GM19328 (cell line): ENCODE measurements around the gene MED17.
A peak's percentile ranks its signal among the peaks of the same experiment; 100 is the strongest.
"Not testable (repeated sequence)": the region's sequence is repeated elsewhere in the genome, so short reads cannot be mapped to it uniquely, and the experiment has no call there.

Experiments
- ATAC-seq: cut with Tn5 transposase; IDR thresholded peaks from one replicate; pipeline ENCODE4 v1.9.1; 2021; ENCODE audit warnings: mild to moderate bottlenecking, moderate library complexity; ENCODE audit not compliant: unreplicated experiment

MED17 gene, protein sequence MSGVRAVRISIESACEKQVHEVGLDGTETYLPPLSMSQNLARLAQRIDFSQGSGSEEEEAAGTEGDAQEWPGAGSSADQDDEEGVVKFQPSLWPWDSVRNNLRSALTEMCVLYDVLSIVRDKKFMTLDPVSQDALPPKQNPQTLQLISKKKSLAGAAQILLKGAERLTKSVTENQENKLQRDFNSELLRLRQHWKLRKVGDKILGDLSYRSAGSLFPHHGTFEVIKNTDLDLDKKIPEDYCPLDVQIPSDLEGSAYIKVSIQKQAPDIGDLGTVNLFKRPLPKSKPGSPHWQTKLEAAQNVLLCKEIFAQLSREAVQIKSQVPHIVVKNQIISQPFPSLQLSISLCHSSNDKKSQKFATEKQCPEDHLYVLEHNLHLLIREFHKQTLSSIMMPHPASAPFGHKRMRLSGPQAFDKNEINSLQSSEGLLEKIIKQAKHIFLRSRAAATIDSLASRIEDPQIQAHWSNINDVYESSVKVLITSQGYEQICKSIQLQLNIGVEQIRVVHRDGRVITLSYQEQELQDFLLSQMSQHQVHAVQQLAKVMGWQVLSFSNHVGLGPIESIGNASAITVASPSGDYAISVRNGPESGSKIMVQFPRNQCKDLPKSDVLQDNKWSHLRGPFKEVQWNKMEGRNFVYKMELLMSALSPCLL

DNA sequence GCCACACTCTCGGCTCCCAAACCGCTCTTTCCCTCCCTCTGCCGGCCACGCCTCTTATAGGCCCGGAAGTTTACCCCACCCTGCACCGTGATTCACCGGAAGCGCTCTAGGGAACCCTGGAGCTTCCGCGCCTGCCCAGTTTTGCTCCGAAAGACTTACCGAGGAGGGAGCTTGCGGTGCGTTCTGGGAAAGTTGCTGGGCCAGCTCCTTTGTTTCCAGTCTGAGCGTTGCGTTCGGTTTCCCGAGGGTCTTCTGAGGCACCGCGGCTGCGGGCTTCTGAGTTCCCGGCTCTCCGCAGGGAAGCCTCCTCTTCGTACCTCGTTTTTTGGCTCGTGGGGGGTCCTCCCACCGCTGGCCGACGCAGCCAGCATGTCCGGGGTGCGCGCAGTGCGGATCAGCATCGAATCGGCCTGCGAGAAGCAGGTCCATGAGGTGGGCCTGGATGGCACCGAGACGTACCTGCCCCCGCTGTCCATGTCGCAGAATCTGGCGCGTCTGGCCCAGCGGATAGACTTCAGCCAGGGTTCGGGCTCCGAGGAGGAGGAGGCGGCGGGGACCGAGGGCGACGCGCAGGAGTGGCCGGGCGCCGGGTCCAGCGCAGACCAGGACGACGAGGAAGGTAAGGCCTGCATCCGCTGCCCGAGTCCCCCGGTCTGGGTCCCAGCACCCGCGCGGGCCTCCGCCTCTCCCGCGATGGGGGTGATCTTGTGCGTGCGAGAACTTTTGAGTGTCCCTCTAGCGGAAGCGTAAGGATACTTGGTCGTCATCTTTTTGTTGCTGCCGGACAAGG lies at the start of gene MED17:
TSS of gene MED17 (plus strand) at position 138 of the 790 bp plus-strand sequence. CDS start at position 370, 232 bp downstream.
- ATAC-seq = peak; percentile 96

DNA sequence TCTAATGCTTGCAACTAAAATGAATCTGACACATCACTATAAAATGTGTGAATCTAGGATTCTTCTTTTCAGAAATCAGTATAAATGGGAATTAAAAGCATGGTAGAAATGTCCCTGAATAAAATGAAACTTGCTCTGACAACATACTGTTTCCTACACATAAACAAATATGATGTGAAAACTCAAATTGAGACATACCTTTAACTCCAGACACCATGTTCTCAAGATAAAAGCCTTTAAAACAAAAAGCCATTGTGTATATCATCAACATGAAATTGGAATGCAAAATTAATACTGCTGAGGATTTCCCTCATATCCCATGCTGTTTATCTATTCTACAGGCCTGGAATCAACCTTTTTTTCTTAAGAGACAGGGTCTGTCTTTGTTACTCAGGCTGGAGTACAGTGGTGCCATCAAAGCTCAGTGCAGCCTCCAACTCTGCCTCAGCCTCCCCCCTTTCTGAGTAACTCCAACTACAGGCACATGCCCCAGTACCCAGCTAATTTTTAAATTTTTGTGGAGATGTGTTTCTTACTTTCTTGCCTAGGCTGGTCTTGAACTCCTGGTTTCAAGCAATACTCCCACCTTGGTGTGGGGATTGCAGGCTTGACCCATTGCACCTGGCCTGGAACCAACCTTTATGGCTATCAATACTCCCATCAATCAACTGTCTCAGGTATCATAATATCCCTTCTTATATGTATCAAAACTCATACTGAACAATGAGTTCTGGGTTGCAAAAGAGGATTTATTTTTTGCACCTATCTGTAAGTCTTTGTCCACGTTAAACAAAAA lies 49.5 kb upstream of the MED17 start:
- no peak for ATAC-seq

DNA sequence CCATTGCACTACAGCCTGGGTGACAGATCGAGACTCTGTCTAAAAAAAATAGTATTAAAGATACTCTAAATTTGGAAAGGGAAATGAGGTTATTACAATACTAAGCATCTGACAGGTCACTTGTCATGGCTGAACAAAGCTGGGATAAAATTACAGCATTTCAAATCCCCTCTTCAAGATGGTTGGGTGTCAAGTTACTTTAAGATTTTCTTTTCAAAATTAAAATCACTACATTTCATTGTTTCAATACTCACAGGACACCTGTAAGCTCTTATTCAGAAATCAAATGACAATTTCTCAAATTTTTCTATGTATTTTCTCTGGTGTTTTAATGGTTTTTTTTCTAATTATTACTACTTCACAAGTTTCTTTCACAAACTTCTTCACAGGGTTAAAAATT lies 48.5 kb upstream of the MED17 start:
- ATAC-seq = no peak

DNA sequence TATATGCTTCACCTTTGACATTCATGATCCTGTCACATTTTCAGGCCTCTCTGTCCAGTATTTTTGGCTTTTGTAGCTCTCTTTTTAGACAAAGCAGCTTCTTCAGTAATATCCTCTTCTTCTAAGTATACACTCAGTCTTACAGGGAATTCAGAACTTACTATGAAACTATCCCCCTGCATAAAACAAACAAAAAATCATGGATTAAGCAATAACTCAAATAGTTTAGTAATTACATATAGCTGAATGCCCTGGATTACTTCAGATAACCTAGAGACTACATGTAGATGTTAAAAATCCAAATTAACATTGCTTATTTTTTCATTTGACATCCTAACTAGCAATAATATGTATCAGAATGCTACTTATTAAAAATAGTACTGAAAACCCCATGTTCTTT lies 48.0 kb upstream of the MED17 start:
- no peak for ATAC-seq

DNA sequence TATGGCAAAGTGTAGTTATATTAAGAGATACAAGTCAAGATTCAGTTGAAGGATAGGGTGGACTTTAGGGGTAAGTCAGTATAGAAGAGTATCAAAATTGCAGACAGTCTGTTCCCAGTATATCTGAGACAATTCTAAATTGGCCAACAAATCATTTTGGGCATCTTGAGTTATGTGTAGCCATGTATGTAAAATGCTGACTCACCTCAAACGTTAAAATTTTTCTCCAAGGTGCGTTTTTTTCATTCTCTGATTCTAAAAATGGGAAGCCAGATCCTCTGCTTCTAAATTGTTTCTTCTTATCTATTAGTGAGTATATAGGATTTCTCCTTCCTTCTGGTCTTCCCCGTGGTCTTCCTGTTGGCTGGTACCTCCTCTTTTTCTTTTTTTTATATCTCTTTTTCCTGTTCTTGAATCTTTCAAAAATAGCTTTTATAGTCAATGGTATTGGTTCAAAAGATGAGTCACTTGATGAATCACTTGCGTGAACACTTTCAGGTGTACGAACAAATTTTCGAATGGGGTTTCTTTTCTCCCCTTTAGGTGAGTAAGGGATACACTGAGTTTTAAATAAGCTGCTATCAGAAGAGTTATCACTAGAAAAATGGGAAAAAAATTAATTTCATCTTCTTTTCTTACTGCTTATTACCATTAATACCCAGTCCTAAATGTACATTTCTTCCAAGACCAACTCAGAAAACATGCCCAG lies 46.0 kb upstream of the MED17 start:
- no peak for ATAC-seq

DNA sequence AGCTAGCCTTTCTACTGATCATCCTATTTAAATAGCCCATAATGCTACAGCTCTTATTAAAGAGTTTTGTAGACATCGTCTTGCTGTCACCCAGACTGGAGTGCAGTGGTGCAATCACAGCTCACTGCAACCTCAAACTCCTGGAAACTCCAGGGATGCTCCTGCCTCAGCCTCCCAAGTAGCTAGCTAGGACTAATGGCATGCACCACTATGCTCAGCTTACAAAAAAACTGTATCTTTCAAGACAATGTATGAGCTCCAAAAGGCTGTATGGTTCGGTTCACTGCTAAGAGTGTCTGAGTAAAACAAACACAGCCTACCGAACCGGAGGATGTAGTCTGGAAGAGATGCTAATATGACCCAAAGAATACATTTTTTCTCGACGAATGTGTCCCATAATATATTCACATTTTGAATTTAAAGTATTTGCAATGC lies 45.4 kb upstream of the MED17 start:
- ATAC-seq = no peak

DNA sequence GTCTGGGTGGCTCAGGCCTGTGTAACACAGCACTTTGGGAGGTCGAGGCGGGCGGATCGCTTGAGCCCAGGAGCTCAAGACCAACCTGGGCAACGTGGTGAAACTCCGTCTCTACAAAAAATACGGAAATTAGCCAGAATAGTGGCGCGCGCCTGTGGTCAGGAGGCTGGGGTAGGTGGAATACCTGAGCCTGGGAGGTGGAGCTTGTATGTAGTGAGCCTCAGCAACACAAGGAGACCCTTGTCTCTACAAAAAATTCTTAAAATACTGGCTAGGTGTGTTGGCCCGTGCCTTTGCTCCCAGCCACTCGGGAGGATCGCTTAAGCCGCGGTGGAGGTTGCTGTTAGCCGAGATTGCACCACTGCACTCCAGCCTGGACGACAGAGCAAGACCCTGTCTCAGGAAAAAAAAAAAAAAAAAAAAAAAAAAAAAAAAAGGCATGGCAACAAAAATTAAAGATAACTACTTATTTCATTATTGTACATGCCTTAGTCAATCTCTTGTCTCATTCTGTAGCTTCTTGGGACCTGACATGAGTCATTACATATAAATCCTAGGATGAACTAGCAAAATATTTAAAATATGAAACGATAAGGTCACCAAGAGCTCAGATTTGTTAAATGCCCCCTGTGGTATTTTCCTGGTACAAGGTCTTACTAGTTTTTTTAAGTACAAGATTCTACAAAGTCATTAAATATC lies 43.9 kb upstream of the MED17 start:
- ATAC-seq = no peak

DNA sequence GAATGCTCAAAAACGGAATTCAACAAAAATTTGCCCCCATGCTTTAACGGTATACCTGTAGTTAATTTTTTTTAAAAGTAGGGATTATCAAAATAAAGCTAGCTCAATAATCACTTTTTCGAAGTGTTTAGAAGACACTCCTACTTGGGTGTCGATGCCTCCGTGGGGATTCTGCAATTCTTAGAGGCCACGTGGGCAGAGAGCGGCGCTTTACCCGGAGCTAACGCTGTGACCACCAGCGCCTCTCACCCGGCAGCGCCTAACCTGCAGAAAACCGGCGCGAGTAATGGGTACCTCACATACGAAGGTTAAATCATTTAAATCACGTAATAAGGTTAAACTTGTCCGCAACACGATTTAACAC lies 43.4 kb upstream of the MED17 start:
- peak; percentile 26 for ATAC-seq

DNA sequence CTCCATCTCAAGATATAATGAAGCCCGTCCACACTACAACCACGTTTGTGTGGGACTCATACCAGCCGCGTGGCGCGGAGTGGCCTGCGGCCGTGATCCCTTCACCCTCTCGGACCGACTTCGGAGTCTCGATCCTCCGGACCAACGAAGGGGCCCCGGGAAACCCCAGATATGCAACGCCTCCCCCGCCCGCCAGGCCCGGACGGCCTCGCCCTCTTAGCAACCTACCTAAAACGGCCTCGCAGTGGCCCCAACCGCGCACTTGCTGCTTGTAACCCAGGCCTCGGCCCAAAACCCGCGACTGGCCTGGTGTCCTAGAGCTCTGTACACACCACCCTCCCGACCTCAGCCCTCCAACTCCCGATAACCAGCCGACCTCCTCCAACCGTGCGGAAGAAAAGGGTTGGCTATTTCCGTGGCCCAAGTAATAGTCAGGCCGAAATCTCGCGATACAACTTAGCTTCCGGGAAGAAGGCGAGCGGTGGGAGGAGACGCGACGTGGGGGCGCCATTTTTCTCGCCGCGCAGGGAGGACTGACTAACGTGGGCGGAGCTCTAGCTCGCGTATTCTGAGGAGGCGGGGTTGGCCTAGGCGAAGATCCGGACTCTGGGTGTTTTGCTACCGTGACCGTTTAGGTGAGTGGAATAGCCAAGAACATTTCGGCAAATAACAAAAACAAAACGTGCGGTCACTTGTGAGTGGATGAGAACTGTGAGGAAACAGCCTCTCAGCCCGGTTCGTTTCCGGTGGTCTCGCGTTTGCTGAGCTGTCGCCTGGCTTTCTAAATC lies 42.8 kb upstream of the MED17 start, which contains the start of the genes C11orf54 and TAF1D:
TSS of gene C11orf54 (plus strand) at position 579 of the 788 bp plus-strand sequence. CDS start 5,722 bp downstream, outside the sequence.
TSS of gene TAF1D (minus strand) at position 402 of the 788 bp plus-strand sequence. CDS start 2,191 bp downstream, outside the sequence.
- ATAC-seq = peak; percentile 87

DNA sequence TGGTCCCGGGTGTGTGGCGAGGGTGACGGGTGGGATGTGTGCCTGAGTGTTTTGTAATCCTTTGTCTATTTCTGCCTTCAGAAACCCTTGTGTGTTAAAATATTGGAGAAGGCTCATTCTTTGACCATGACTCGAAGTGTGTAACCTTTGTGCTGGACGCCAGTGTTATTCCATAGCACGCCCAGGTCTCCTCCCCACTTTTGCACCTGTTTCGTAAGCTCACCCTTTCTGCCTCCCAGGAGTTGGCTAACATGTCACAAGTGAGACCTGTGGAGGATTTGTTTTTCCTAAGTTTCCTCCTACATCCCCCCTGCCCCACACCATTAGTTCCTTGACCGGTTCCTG lies 42.2 kb upstream of the MED17 start:
- ATAC-seq = peak; percentile 3

DNA sequence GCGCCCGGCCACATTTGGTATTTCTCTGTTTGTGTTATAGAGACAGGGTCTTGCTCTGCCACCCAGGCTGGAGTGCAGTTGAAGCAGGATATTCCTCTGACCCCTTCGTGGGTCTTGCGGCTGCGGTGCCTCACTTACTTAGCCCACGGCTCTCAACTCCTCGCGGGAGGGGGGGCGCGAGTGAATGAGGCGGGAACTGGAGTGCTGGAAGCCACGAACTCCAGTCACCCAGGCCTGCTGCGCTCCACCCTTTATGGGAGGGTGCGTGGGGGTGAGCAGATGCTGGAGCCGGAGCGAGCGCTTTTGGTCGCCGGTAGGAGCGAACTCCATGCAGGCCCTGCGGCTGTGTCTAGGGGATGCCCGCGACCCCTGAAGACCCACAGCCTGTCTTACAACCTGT lies 40.8 kb upstream of the MED17 start:
- no peak for ATAC-seq

DNA sequence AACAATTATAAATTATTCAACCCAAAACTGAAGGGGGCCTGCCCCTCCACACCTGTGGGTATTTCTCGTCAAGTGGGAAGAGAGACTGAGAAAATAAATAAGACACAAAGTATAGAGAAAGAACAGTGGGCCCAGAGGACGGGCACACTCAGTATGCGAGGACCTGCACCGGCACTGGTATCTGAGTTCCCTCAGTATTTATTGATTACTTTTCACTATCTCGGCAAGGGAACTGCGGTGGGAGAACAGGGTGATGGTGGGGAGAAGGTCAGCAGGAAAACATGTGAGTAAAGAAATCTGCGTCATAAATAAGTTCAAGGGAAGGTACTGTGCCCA lies 39.4 kb upstream of the MED17 start:
- no peak for ATAC-seq

DNA sequence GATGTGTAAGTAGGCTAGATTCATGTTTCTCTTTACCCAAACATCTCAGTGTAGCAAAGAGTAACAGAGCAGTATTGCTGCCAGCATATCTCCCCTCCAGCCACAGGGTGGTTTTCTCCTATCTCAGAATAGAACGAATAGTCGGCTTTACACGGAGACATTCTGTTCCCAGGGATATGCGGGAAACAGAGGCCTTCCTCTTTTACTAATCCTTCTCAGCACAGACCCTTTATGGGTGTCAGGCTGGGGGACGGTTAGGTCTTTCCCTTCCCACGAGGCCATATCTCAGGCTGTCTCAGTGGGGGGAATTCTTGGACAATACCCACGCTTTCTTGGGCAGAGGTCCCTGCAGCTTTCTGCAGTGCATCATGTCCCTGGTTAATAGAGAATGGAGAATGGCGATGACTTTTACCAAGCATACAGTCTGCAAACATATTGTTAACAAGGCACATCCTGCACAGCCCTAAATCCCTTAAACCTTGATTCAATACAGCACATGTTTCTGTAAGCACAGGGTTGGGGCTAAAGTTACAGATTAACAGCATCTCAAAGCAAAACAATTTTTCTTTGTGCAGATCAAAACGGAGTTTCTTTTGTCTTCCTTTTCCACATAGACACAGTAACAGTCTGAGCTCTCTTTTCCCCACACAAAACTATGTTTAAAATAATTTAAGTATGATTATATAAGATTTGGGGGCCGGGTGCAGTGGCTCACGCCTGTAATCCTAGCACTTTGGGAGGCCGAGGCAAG lies 38.9 kb upstream of the MED17 start:
- not testable (repeated sequence) for ATAC-seq

DNA sequence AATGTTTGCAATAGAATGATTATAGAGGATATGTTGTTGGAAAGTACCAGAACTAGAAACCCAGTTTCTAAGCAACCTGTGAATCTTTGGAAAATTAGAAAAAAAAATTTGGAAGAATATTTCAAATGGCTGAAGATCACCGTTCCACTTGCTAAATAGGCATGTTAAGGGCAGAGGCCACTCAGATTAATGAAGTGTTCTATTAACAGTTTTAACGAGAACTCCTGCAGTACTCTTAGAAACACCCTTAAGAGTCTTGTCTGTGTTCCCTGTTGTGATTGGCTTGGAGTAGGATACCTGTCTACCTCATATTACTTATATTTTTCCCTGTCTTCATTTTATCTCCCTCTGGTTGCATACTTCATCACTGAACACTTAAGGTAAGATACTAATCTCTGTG lies 38.0 kb upstream of the MED17 start:
- ATAC-seq = no peak

DNA sequence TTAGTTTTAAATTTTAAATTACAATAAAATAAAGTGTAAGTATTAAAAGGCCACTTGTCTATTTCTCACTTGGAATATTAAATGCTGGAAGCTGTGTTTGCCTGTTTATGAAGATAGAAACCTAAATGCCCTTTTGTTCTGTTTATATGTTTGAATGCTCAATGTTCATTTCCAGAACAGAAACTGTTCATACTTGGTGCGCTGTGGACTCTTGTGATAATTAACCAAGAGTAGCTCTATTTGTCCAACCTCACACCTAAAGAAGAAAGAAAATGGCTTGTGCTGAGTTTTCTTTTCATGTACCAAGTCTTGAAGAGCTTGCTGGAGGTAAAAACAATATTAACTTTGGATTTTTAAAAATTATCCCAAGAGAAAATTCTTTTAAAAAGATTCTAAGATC lies 37.0 kb upstream of the MED17 start:
- ATAC-seq = peak; percentile 71

DNA sequence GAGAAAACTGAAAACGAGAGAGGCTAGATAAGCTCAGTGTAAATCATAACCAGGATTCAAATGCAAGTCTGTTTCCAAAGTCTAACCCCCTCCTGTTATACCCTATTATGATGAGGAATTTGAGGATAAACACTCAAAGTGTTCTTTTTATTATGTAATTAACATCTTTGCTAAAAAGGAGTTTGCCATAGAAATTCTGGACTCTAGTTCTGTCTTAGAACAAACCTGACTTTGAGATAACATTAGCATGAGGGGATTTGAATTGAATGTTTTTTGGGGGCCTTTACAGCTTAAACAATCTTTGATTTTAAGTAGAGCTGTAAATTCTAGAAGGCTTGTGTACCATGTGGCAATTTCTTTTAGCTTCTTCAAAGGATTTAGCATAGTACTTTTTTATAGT lies 33.1 kb upstream of the MED17 start:
- ATAC-seq = no peak

DNA sequence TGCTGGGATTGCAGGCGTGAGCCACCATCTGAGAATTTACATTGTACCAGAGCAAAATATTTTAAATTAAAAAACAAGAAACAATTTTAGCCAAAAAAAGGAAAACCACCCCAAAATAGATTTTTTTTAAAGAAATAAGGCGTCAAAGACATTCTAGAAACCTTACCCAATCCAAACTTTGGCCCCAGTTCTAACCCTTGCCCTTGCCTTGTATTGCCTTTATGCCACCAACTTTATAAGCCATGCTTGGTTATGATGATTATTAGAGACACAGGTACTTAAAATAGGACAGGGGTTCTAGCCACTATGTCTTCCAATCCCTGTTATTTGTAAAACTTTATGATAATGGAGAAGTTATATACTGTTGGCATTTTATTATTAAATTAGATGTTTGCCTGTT lies 30.8 kb upstream of the MED17 start:
- no peak for ATAC-seq

DNA sequence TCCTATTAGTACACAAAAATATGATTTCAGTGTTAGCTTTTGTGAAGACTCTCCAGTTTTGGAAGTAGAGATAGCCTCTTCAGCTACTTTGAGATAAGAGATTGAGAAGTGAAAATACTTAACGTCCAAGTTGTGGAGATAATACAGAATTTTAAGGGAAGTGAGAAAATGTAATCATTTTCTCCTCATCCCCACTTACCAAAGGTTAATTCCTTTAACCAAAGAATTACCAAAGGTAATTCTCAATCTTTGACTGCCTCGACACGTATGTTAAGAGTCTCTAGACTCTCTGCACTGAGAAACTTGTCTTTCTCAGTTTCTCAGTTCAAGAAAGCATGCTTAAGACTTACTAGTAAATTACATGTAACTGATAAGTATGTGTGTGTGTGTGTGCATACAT lies 27.3 kb upstream of the MED17 start:
- ATAC-seq = no peak
